ENCODE results near the gene UNC119B.

- TF ChIP-seq POLR2A (IDR thresholded peaks at IDR 0.05) = no peak
- no peak for TF ChIP-seq CTCF (IDR thresholded peaks at IDR 0.05)
These were observed 29.8 kb downstream of the UNC119B start for GRCh38 chr12:120739821-120740613.
